ENCODE measurements around the gene PRPF19. TPM values are rescaled to one million over a fixed set of nuclear protein-coding genes. Genes with fewer than 3 reads are reported as not detected.

Gene PRPF19
- polyA plus RNA-seq, 1 donor (not counting 4 experiments of a cell fraction or from before 2014, with no cell fraction given) = 35.4 TPM

- Histone ChIP-seq H3K36me3 (ENCODE audit: control insufficient read depth in 2 of 2, extremely low read depth in 1 of 2, insufficient read depth in 2 of 2, low read length in 2 of 2) (no peaks in the 10 kb centered on the region), H3K9me1 (ENCODE audit: control insufficient read depth, extremely low read depth, insufficient read depth, low read length) (no peaks in the 10 kb centered on the region), H3K27me3 (ENCODE audit: control insufficient read depth, extremely low read depth, insufficient read depth, low read length) (no peaks in the 10 kb centered on the region), H2AFZ (ENCODE audit: control insufficient read depth, low read length) (no peak overlapping the region), H3K9me3 (ENCODE audit: control insufficient read depth, low read depth, low read length) (no peaks in the 10 kb centered on the region), H4K20me1 (ENCODE audit: control insufficient read depth, extremely low read depth, insufficient read depth, low read length) (no peaks in the 10 kb centered on the region), H3K4me1 (ENCODE audit: control insufficient read depth, extremely low read depth, insufficient read depth, low read length) (no peaks in the 10 kb centered on the region), H3K79me2 (ENCODE audit: control insufficient read depth, insufficient read depth, low read length) (no peaks in the 10 kb centered on the region), H3K4me2 (ENCODE audit: control insufficient read depth, extremely low read depth, insufficient read depth, low read depth, low read length) (no peak overlapping the region), H3K27ac (ENCODE audit: control insufficient read depth, insufficient read depth, low read length) (no peak overlapping the region), H3K9ac (ENCODE audit: control insufficient read depth, extremely low read depth, insufficient read depth, low read length) (no peak overlapping the region), H3K4me3 (ENCODE audit: control insufficient read depth in 2 of 3, extremely low read depth in 1 of 3, insufficient read depth in 2 of 3, low read depth in 1 of 3, low read length in 3 of 3) (no peak overlapping the region)
- TF ChIP-seq CTCF (optimal IDR thresholded peaks at IDR 0.05 in 1 of 3, IDR thresholded peaks at IDR 0.05 in 1 of 3, conservative IDR thresholded peaks at IDR 0.05 in 1 of 3; ENCODE audit: extremely low read depth in 1 of 3, insufficient read depth in 2 of 3, low read length in 3 of 3) (no peak), EZH2 (IDR thresholded peaks at IDR 0.05; ENCODE audit: low read length) (no peak)
- dilution Hi-C loops (cut with MboI; ENCODE audit: extremely low pct_ligation_motif_present, low sequenced_read_pairs) = no loop called here
- no peak for FAIRE-seq
- no peak for DNase-seq (ENCODE audit: low read depth, low spot score)
These were observed 38.3 kb downstream of the PRPF19 start for GRCh38 chr11:60867871-60868681.

- FAIRE-seq = no peak
- Histone ChIP-seq H3K79me2 (ENCODE audit: control insufficient read depth, insufficient read depth, low read length) (no peaks in the 10 kb centered on the region), H4K20me1 (ENCODE audit: control insufficient read depth, extremely low read depth, insufficient read depth, low read length) (no peaks in the 10 kb centered on the region), H3K9me1 (ENCODE audit: control insufficient read depth, extremely low read depth, insufficient read depth, low read length) (no peaks in the 10 kb centered on the region), H2AFZ (ENCODE audit: control insufficient read depth, low read length) (no peak within 1 kb of the TSS), H3K4me1 (ENCODE audit: control insufficient read depth, extremely low read depth, insufficient read depth, low read length) (no peaks in the 10 kb centered on the region), H3K27ac (ENCODE audit: control insufficient read depth, insufficient read depth, low read length) (no peak within 1 kb of the TSS), H3K9ac (ENCODE audit: control insufficient read depth, extremely low read depth, insufficient read depth, low read length) (no peak within 1 kb of the TSS), H3K27me3 (ENCODE audit: control insufficient read depth, extremely low read depth, insufficient read depth, low read length) (no peaks in the 10 kb centered on the region), H3K4me3 (ENCODE audit: control insufficient read depth in 2 of 3, extremely low read depth in 1 of 3, insufficient read depth in 2 of 3, low read depth in 1 of 3, low read length in 3 of 3) (no peak within 1 kb of the TSS), H3K9me3 (ENCODE audit: control insufficient read depth, low read depth, low read length) (no peaks in the 10 kb centered on the region), H3K36me3 (ENCODE audit: control insufficient read depth in 2 of 2, extremely low read depth in 1 of 2, insufficient read depth in 2 of 2, low read length in 2 of 2) (no peaks in the 10 kb centered on the region), H3K4me2 (ENCODE audit: control insufficient read depth, extremely low read depth, insufficient read depth, low read depth, low read length) (no peak within 1 kb of the TSS)
- dilution Hi-C loops (cut with MboI; ENCODE audit: extremely low pct_ligation_motif_present, low sequenced_read_pairs) = no loop called here
- DNase-seq (ENCODE audit: low read depth, low spot score) = no peak
- no peak for TF ChIP-seq CTCF (optimal IDR thresholded peaks at IDR 0.05 in 1 of 3, IDR thresholded peaks at IDR 0.05 in 1 of 3, conservative IDR thresholded peaks at IDR 0.05 in 1 of 3; ENCODE audit: extremely low read depth in 1 of 3, insufficient read depth in 2 of 3, low read length in 3 of 3)
- TF ChIP-seq EZH2 (IDR thresholded peaks at IDR 0.05; ENCODE audit: low read length) = no peak
These were observed 39.2 kb downstream of the PRPF19 start, which contains the start of gene ZP1 for GRCh38 chr11:60866911-60867870. Gene ZP1, plus strand, starts transcription at chr11:60867542. Its CDS starts 20 bp downstream, at chr11:60867562.
